HG03558 (cell line): ENCODE measurements around the gene USP4.
"Not testable (repeated sequence)": the region's sequence is repeated elsewhere in the genome, so short reads cannot be mapped to it uniquely, and the experiment has no call there.

Experiments used
- ATAC-seq: cut with Tn5 transposase; IDR thresholded peaks from one replicate; pipeline ENCODE4 v1.9.1; 2021; ENCODE audit warnings: moderate number of reproducible peaks; ENCODE audit not compliant: unreplicated experiment; ENCODE audit errors: extremely low read depth

Gene USP4

GRCh38 chr3:49351521-49352011 lies 11.7 kb upstream of the USP4 start:
- no peak for ATAC-seq

GRCh38 chr3:49349348-49350114 lies 9.7 kb upstream of the USP4 start:
- ATAC-seq, result no peak

- ATAC-seq, result not testable (repeated sequence)
These were observed 8.5 kb upstream of the USP4 start for GRCh38 chr3:49348361-49348760.

GRCh38 chr3:49346797-49347251 lies 7.0 kb upstream of the USP4 start:
- no peak for ATAC-seq

GRCh38 chr3:49343163-49343562 lies 3.3 kb upstream of the USP4 start:
- ATAC-seq, result no peak

GRCh38 chr3:49341996-49342395 lies 2.1 kb upstream of the USP4 start:
- no peak for ATAC-seq

- no peak for ATAC-seq
These were observed 292 bp downstream of the USP4 start for GRCh38 chr3:49339581-49339940.

- no peak for ATAC-seq
These were observed 5.8 kb downstream of the USP4 start for GRCh38 chr3:49333916-49334633.

- no peak for ATAC-seq
These were observed 6.8 kb downstream of the USP4 start for GRCh38 chr3:49333091-49333490.

- no peak for ATAC-seq
These were observed 10.7 kb downstream of the USP4 start for GRCh38 chr3:49329186-49329585.

GRCh38 chr3:49328350-49328749 lies 11.5 kb downstream of the USP4 start:
- not testable (repeated sequence) for ATAC-seq

GRCh38 chr3:49327485-49327884 lies 12.4 kb downstream of the USP4 start:
- ATAC-seq, result no peak

GRCh38 chr3:49324768-49325167 lies 15.1 kb downstream of the USP4 start:
- ATAC-seq, result no peak

- no peak for ATAC-seq
These were observed 23.0 kb downstream of the USP4 start for GRCh38 chr3:49316696-49317457.

GRCh38 chr3:49313896-49314688 lies 25.8 kb downstream of the USP4 start:
- no peak for ATAC-seq

- ATAC-seq, result no peak
These were observed 28.6 kb downstream of the USP4 start for GRCh38 chr3:49311283-49311682.

GRCh38 chr3:49310677-49311076 lies 29.2 kb downstream of the USP4 start:
- no peak for ATAC-seq

- ATAC-seq, result no peak
These were observed 34.2 kb downstream of the USP4 start for GRCh38 chr3:49305608-49306007.

- no peak for ATAC-seq
These were observed 37.2 kb downstream of the USP4 start for GRCh38 chr3:49302613-49303012.

GRCh38 chr3:49300595-49300994 lies 39.3 kb downstream of the USP4 start:
- ATAC-seq, result no peak
